Stomach smooth muscle (tissue), 2 donors: ENCODE data around the gene RIBC1.
"Not testable (repeated sequence)": the region's sequence is repeated elsewhere in the genome, so short reads cannot be mapped to it uniquely, and the experiment has no call there.

Experiments
- H3K27ac ChIP-seq: one replicate; pipeline ENCODE4 v1.7.0; 2013; ENCODE audit warnings: mild to moderate bottlenecking, low read length, inconsistent platforms
- H3K27me3 ChIP-seq, 2 donors: one replicate each; pipeline ENCODE4 v1.7.0; 2013; ENCODE audit warnings: low read length in 2 of 2; ENCODE audit not compliant: insufficient read depth in 2 of 2, control insufficient read depth in 1 of 2
- H3K36me3 ChIP-seq, 2 donors: one replicate each; pipeline ENCODE4 v1.7.0; 2013; ENCODE audit warnings: low read length in 2 of 2; ENCODE audit not compliant: control insufficient read depth in 2 of 2, insufficient read depth in 2 of 2
- H3K4me1 ChIP-seq: one replicate; pipeline ENCODE4 v1.7.0; 2013; ENCODE audit warnings: low read length; ENCODE audit not compliant: control insufficient read depth, insufficient read depth
- H3K4me3 ChIP-seq, 2 donors: one replicate each; pipeline ENCODE4 v1.7.0; 2013; ENCODE audit warnings: low read length in 2 of 2
- H3K9ac ChIP-seq, 2 donors: one replicate each; pipeline ENCODE4 v1.7.0; 2013; ENCODE audit warnings: low read length in 2 of 2, mild to moderate bottlenecking in 1 of 2
- H3K9me3 ChIP-seq, 2 donors: one replicate each; pipeline ENCODE4 v1.7.0; 2013; ENCODE audit warnings: low read length in 2 of 2; ENCODE audit not compliant: control insufficient read depth in 2 of 2
- donor health status: healthy.
- donor health status: Pancreatic carcinoma.

Gene RIBC1

GRCh38 chrX:53449632-53450031 lies 27.0 kb downstream of the RIBC1 start:
- Histone ChIP-seq H3K27me3 (peaks cover 0 to 4% of the 10 kb centered on the region in 2 donors), H3K4me1 (no peaks in the 10 kb centered on the region), H3K36me3 (no peaks in the 10 kb centered on the region), H3K9me3 (no peaks in the 10 kb centered on the region), H3K4me3 (no peak overlapping the region), H3K27ac (no peak overlapping the region), H3K9ac (no peak overlapping the region)

GRCh38 chrX:53452812-53453211 lies 30.1 kb downstream of the RIBC1 start:
- no peak overlapping the region for H3K9ac ChIP-seq
- no peak overlapping the region for H3K4me3 ChIP-seq
- H3K27ac ChIP-seq = no peak overlapping the region
- no peaks in the 10 kb centered on the region for H3K36me3 ChIP-seq
- peaks cover 0 to 8% of the 10 kb centered on the region in 2 donors for H3K27me3 ChIP-seq
- no peaks in the 10 kb centered on the region for H3K4me1 ChIP-seq
- no peaks in the 10 kb centered on the region for H3K9me3 ChIP-seq

GRCh38 chrX:53456254-53456653 lies 33.6 kb downstream of the RIBC1 start:
- no peaks in the 10 kb centered on the region for H3K36me3 ChIP-seq
- peaks cover 0 to 13% of the 10 kb centered on the region in 2 donors for H3K27me3 ChIP-seq

GRCh38 chrX:53458082-53458481 lies 35.4 kb downstream of the RIBC1 start:
- H3K27me3 ChIP-seq = peaks cover 0 to 14% of the 10 kb centered on the region in 2 donors
- H3K9me3 ChIP-seq = no peaks in the 10 kb centered on the region
- H3K4me3 ChIP-seq = no peak overlapping the region
- no peaks in the 10 kb centered on the region for H3K36me3 ChIP-seq
- H3K27ac ChIP-seq = no peak overlapping the region
- no peaks in the 10 kb centered on the region for H3K4me1 ChIP-seq
- no peak overlapping the region for H3K9ac ChIP-seq

More at GRCh38 chrX:53456254-53456653, 33.6 kb downstream of the RIBC1 start:
- Histone ChIP-seq H3K4me3 (no peak overlapping the region), H3K4me1 (no peaks in the 10 kb centered on the region), H3K9me3 (no peaks in the 10 kb centered on the region), H3K27ac (no peak overlapping the region), H3K9ac (no peak overlapping the region)

- not testable (repeated sequence) for H3K9ac ChIP-seq, H3K4me1 ChIP-seq, H3K4me3 ChIP-seq, H3K36me3 ChIP-seq, H3K9me3 ChIP-seq, H3K27ac ChIP-seq
- H3K27me3 ChIP-seq = peaks cover 0 to 21% of the 10 kb centered on the region in 2 donors
Measured at GRCh38 chrX:53468659-53469058, 46.0 kb downstream of the RIBC1 start.

GRCh38 chrX:53471346-53471745 lies 48.7 kb downstream of the RIBC1 start:
- no peak overlapping the region for H3K9ac ChIP-seq
- no peaks in the 10 kb centered on the region for H3K4me1 ChIP-seq
- H3K27me3 ChIP-seq = peaks cover 0 to 21% of the 10 kb centered on the region in 2 donors
- no peak overlapping the region for H3K4me3 ChIP-seq
- H3K27ac ChIP-seq = no peak overlapping the region
- H3K36me3 ChIP-seq = no peaks in the 10 kb centered on the region
- peaks cover 0 to 3% of the 10 kb centered on the region in 2 donors for H3K9me3 ChIP-seq

GRCh38 chrX:53474707-53475106 lies 52.0 kb downstream of the RIBC1 start:
- Histone ChIP-seq H3K27ac (no peak overlapping the region), H3K36me3 (no peaks in the 10 kb centered on the region), H3K4me1 (no peaks in the 10 kb centered on the region), H3K9me3 (peaks cover 0 to 1% of the 10 kb centered on the region in 2 donors), H3K4me3 (no peak overlapping the region), H3K9ac (no peak overlapping the region), H3K27me3 (peaks cover 0 to 24% of the 10 kb centered on the region in 2 donors)

- Histone ChIP-seq H3K27me3 (peaks cover 0 to 22% of the 10 kb centered on the region in 2 donors), H3K36me3 (no peaks in the 10 kb centered on the region), H3K9me3 (no peaks in the 10 kb centered on the region), H3K4me3 (no peak overlapping the region), H3K4me1 (no peaks in the 10 kb centered on the region), H3K27ac (no peak overlapping the region), H3K9ac (no peak overlapping the region)
Measured at GRCh38 chrX:53476371-53476770, 53.7 kb downstream of the RIBC1 start.

- Histone ChIP-seq H3K27me3 (peaks cover 0 to 14% of the 10 kb centered on the region in 2 donors), H3K9me3 (no peaks in the 10 kb centered on the region), H3K27ac (no peak overlapping the region), H3K36me3 (no peaks in the 10 kb centered on the region), H3K4me1 (no peaks in the 10 kb centered on the region), H3K9ac (no peak overlapping the region), H3K4me3 (no peak overlapping the region)
Measured at GRCh38 chrX:53479301-53479700, 56.6 kb downstream of the RIBC1 start.
